AG09319 (cell line): Measurements from ENCODE around the gene CNTNAP2.
"Not testable (repeated sequence)": the region's sequence is repeated elsewhere in the genome, so short reads cannot be mapped to it uniquely, and the experiment has no call there.

ENCODE experiments used
- DNase-seq: peaks from one replicate; pipeline ENCODE4 v3.0.0-alpha.2; 2010; ENCODE audit warnings: low read depth; ENCODE audit errors: extremely low read depth
- CTCF ChIP-seq: IDR thresholded peaks from 2 replicates; pipeline ENCODE4 v1.5.1; 2011; ENCODE audit warnings: low read depth, mild to moderate bottlenecking, inconsistent platforms, low read length, moderate library complexity

Gene CNTNAP2

GRCh38 chr7:148403466-148403993 lies 2286.9 kb downstream of the CNTNAP2 start:
- DNase-seq = no peak

GRCh38 chr7:148408307-148408706 lies 2291.7 kb downstream of the CNTNAP2 start:
- no peak for DNase-seq
- no peak for TF ChIP-seq CTCF

More at GRCh38 chr7:148403466-148403993, 2286.9 kb downstream of the CNTNAP2 start:
- no peak for TF ChIP-seq CTCF

GRCh38 chr7:148410905-148411304 lies 2294.3 kb downstream of the CNTNAP2 start:
- DNase-seq = no peak
- no peak for TF ChIP-seq CTCF

GRCh38 chr7:148412691-148413090 lies 2296.1 kb downstream of the CNTNAP2 start:
- TF ChIP-seq CTCF = no peak
- DNase-seq = no peak

GRCh38 chr7:148419856-148420832 lies 2303.5 kb downstream of the CNTNAP2 start:
- no peak for DNase-seq
- no peak for TF ChIP-seq CTCF

- TF ChIP-seq CTCF = no peak
- no peak for DNase-seq
Measured at GRCh38 chr7:148422030-148422429, 2305.4 kb downstream of the CNTNAP2 start.

- not testable (repeated sequence) for DNase-seq
Measured at GRCh38 chr7:148426393-148426792, 2309.8 kb downstream of the CNTNAP2 start.

- not testable (repeated sequence) for DNase-seq
Measured at GRCh38 chr7:148430690-148431089, 2314.1 kb downstream of the CNTNAP2 start.
